Measurements from ENCODE around the gene DPEP2. TPM values are rescaled to one million over a fixed set of nuclear protein-coding genes. Genes with fewer than 3 reads are reported as not detected.

The DPEP2 gene
- total RNA-seq, 4 donors from 2014 or later, result 0.22 to 2.5 (median 2.1) TPM

- Histone ChIP-seq H3K27me3 (no peaks in the 10 kb centered on the region), H3K27ac (no peak overlapping the region), H3K4me3 (replicated peaks in 1 of 3) (no peak overlapping the region), H3K36me3 (peaks cover 77 to 85% of the 10 kb centered on the region in 2 donors), H3K9me3 (no peaks in the 10 kb centered on the region), H3K4me1 (peaks cover 0 to 5% of the 10 kb centered on the region in 2 donors)
- no peak for TF ChIP-seq POLR2A (IDR thresholded peaks at IDR 0.05)
- no peak for TF ChIP-seq CTCF (IDR thresholded peaks at IDR 0.05)
- DNase-seq, result no peak
- intact Hi-C loops (cut with DNase I), result loop anchor here (5.0 kb wide), 1 partner anchor 407 kb away; no protein-coding TSS in a partner anchor
- WGBS, 2 donors, result 97 to 100% methylated on average over 2 to 10 of the region's 11 CpGs
Measured at GRCh38 chr16:67949645-67950044, 49.6 kb downstream of the DPEP2 start.

- DNase-seq, result no peak
- Histone ChIP-seq H3K27ac (no peak overlapping the region), H3K9me3 (no peaks in the 10 kb centered on the region), H3K4me1 (peaks cover 0 to 6% of the 10 kb centered on the region in 2 donors), H3K4me3 (replicated peaks in 1 of 3) (no peak overlapping the region), H3K27me3 (no peaks in the 10 kb centered on the region), H3K36me3 (peaks cover 69 to 81% of the 10 kb centered on the region in 2 donors)
- 93 to 94% methylated on average over 15 of the region's 15 CpGs for WGBS, 2 donors
- intact Hi-C loops (cut with DNase I), result loop anchor here (5.0 kb wide), 1 partner anchor 406 kb away; no protein-coding TSS in a partner anchor
- no peak for TF ChIP-seq CTCF (IDR thresholded peaks at IDR 0.05)
- no peak for TF ChIP-seq POLR2A (IDR thresholded peaks at IDR 0.05)
Measured at GRCh38 chr16:67948015-67948414, 51.3 kb downstream of the DPEP2 start.

- peaks cover 73 to 80% of the 10 kb centered on the region in 2 donors for H3K36me3 ChIP-seq
- 90 to 97% methylated on average over 16 to 28 of the region's 28 CpGs for WGBS, 2 donors
- H3K27ac ChIP-seq, result no peak overlapping the region
- H3K4me3 ChIP-seq (replicated peaks in 1 of 3), result no peak overlapping the region
- DNase-seq, result no peak
- peaks cover 0 to 14% of the 10 kb centered on the region in 2 donors for H3K4me1 ChIP-seq
- no peaks in the 10 kb centered on the region for H3K9me3 ChIP-seq
- intact Hi-C loops (cut with DNase I), result loop anchor here (5.0 kb wide), 1 partner anchor 405 kb away; no protein-coding TSS in a partner anchor
- no peaks in the 10 kb centered on the region for H3K27me3 ChIP-seq
- TF ChIP-seq CTCF (IDR thresholded peaks at IDR 0.05) (no peak), POLR2A (IDR thresholded peaks at IDR 0.05) (no peak)
Measured at GRCh38 chr16:67946966-67947558, 52.2 kb downstream of the DPEP2 start.

- no peak overlapping the region for H3K4me3 ChIP-seq (replicated peaks in 1 of 3)
- H3K4me1 ChIP-seq, result peaks cover 0 to 9% of the 10 kb centered on the region in 2 donors
- no peaks in the 10 kb centered on the region for H3K9me3 ChIP-seq
- TF ChIP-seq CTCF (IDR thresholded peaks at IDR 0.05) (no peak), POLR2A (IDR thresholded peaks at IDR 0.05) (no peak)
- DNase-seq, result no peak
- intact Hi-C loops (cut with DNase I), result loop anchor here (5.0 kb wide), 1 partner anchor 404 kb away; no protein-coding TSS in a partner anchor
- peaks cover 70 to 71% of the 10 kb centered on the region in 2 donors for H3K36me3 ChIP-seq
- whole genome bisulfite sequencing, 2 donors, result 93 to 94% methylated on average over 9 to 20 of the region's 20 CpGs
- H3K27me3 ChIP-seq, result no peaks in the 10 kb centered on the region
- H3K27ac ChIP-seq, result no peak overlapping the region
Measured at GRCh38 chr16:67946128-67946569, 53.1 kb downstream of the DPEP2 start.

- DNase-seq, result no peak
- H3K4me3 ChIP-seq (replicated peaks in 1 of 3), result no peak overlapping the region
- H3K36me3 ChIP-seq, result peaks cover 63 to 64% of the 10 kb centered on the region in 2 donors
- no peak overlapping the region for H3K27ac ChIP-seq
- peaks cover 0 to 9% of the 10 kb centered on the region in 2 donors for H3K4me1 ChIP-seq
- H3K9me3 ChIP-seq, result no peaks in the 10 kb centered on the region
- intact Hi-C loops (cut with DNase I), result loop anchor here (5.0 kb wide), 1 partner anchor 403 kb away; no protein-coding TSS in a partner anchor
- WGBS, 2 donors, result 80 to 97% methylated on average over 16 to 24 of the region's 24 CpGs
- H3K27me3 ChIP-seq, result no peaks in the 10 kb centered on the region
- no peak for TF ChIP-seq POLR2A (IDR thresholded peaks at IDR 0.05)
- TF ChIP-seq CTCF (IDR thresholded peaks at IDR 0.05), result no peak
Measured at GRCh38 chr16:67945392-67945933, 53.8 kb downstream of the DPEP2 start.

Measured in thyroid gland (tissue), 4 donors.